ENCODE results near the gene GNG14. TPM values are rescaled to one million over a fixed set of nuclear protein-coding genes. Genes with fewer than 3 reads are reported as not detected.

GNG14 gene
- total RNA-seq, 1 donor from 2014 or later = not detected

- H3K9me3 Mint-ChIP-seq (ENCODE audit: low read depth) = no peaks in the 10 kb centered on the region
Measured at GRCh38 chr19:12698138-12698537, 10.3 kb downstream of the GNG14 start.

GRCh38 chr19:12701596-12702282 is 13.9 kb downstream of the GNG14 start:
- Mint-ChIP-seq H3K4me3 (ENCODE audit: low read depth) (no peak overlapping the region), H3K27me3 (no peaks in the 10 kb centered on the region), H3K4me1 (ENCODE audit: low read depth) (peaks cover 2% of the 10 kb centered on the region), H3K27ac (peak overlapping the region; percentile 24), H3K36me3 (ENCODE audit: insufficient read depth) (peaks cover 27% of the 10 kb centered on the region), H3K9me3 (ENCODE audit: low read depth) (no peaks in the 10 kb centered on the region)
- TF ChIP-seq CTCF (IDR thresholded peaks at IDR 0.05; ENCODE audit: unreplicated experiment) = no peak
- DNase-seq (ENCODE audit: low spot score, unreplicated experiment) = no peak

More at GRCh38 chr19:12698138-12698537, 10.3 kb downstream of the GNG14 start:
- peak overlapping the region; percentile 53 for H3K27ac Mint-ChIP-seq
- TF ChIP-seq CTCF (IDR thresholded peaks at IDR 0.05; ENCODE audit: unreplicated experiment) = no peak
- H3K4me1 Mint-ChIP-seq (ENCODE audit: low read depth) = peaks cover 2% of the 10 kb centered on the region
- H3K4me3 Mint-ChIP-seq (ENCODE audit: low read depth) = peak overlapping the region; percentile 60
- no peak for DNase-seq (ENCODE audit: low spot score, unreplicated experiment)
- H3K36me3 Mint-ChIP-seq (ENCODE audit: insufficient read depth) = peaks cover 13% of the 10 kb centered on the region
- H3K27me3 Mint-ChIP-seq = no peaks in the 10 kb centered on the region

GRCh38 chr19:12703046-12703445 is 15.2 kb downstream of the GNG14 start:
- H3K4me3 Mint-ChIP-seq (ENCODE audit: low read depth) = no peak overlapping the region
- no peaks in the 10 kb centered on the region for H3K27me3 Mint-ChIP-seq
- peaks cover 27% of the 10 kb centered on the region for H3K36me3 Mint-ChIP-seq (ENCODE audit: insufficient read depth)
- no peaks in the 10 kb centered on the region for H3K9me3 Mint-ChIP-seq (ENCODE audit: low read depth)
- no peaks in the 10 kb centered on the region for H3K4me1 Mint-ChIP-seq (ENCODE audit: low read depth)
- TF ChIP-seq CTCF (IDR thresholded peaks at IDR 0.05; ENCODE audit: unreplicated experiment) = no peak
- no peak for DNase-seq (ENCODE audit: low spot score, unreplicated experiment)
- no peak overlapping the region for H3K27ac Mint-ChIP-seq

- H3K4me1 Mint-ChIP-seq (ENCODE audit: low read depth) = no peaks in the 10 kb centered on the region
- no peak overlapping the region for H3K27ac Mint-ChIP-seq
- TF ChIP-seq CTCF (IDR thresholded peaks at IDR 0.05; ENCODE audit: unreplicated experiment) = no peak
- H3K9me3 Mint-ChIP-seq (ENCODE audit: low read depth) = no peaks in the 10 kb centered on the region
- no peaks in the 10 kb centered on the region for H3K27me3 Mint-ChIP-seq
- H3K4me3 Mint-ChIP-seq (ENCODE audit: low read depth) = no peak overlapping the region
- H3K36me3 Mint-ChIP-seq (ENCODE audit: insufficient read depth) = peaks cover 25% of the 10 kb centered on the region
- DNase-seq (ENCODE audit: low spot score, unreplicated experiment) = no peak
Measured at GRCh38 chr19:12705169-12705568, 17.4 kb downstream of the GNG14 start.

GRCh38 chr19:12705654-12706331 is 18.0 kb downstream of the GNG14 start:
- Mint-ChIP-seq H3K36me3 (ENCODE audit: insufficient read depth) (peaks cover 32% of the 10 kb centered on the region), H3K4me3 (ENCODE audit: low read depth) (no peak overlapping the region), H3K4me1 (ENCODE audit: low read depth) (no peaks in the 10 kb centered on the region), H3K27ac (no peak overlapping the region), H3K9me3 (ENCODE audit: low read depth) (no peaks in the 10 kb centered on the region), H3K27me3 (no peaks in the 10 kb centered on the region)
- no peak for TF ChIP-seq CTCF (IDR thresholded peaks at IDR 0.05; ENCODE audit: unreplicated experiment)
- DNase-seq (ENCODE audit: low spot score, unreplicated experiment) = no peak

All from progenitor cell of endocrine pancreas (in vitro differentiated cells).